ENCODE results near the gene REXO4. TPM values are rescaled to one million over a fixed set of nuclear protein-coding genes. Genes with fewer than 3 reads are reported as not detected.

Gene REXO4
- total and polyA plus RNA-seq, 2 of the 4 experiments (the other 2 are of a cell fraction): 16.1 to 21.8 TPM

- H4K5ac ChIP-seq (ENCODE audit: low read depth, low read length): no peak overlapping the region
- H3K23ac ChIP-seq (ENCODE audit: low read depth, low read length): no peak overlapping the region
- WGBS, 2 experiments (ENCODE audit: extremely low coverage in 2 of 2, insufficient read length in 1 of 2): 74% methylated on average over 3 of the region's 11 CpGs; no CpG with 5 or more reads in 1 of the 2 experiments
- no peaks in the 10 kb centered on the region for H4K20me1 ChIP-seq (ENCODE audit: insufficient read depth, low read length)
- CTCF ChIA-PET: no interaction called here
- dilution Hi-C loops (cut with HindIII; ENCODE audit: low sequenced_read_pairs, unreplicated experiment): no loop called here
- H2BK5ac ChIP-seq (ENCODE audit: low read depth, low read length, poor library complexity, severe bottlenecking): no peak overlapping the region
- H2AFZ ChIP-seq (replicated peaks; ENCODE audit: low read length, poor library complexity): no peak overlapping the region
- no peak overlapping the region for H2BK15ac ChIP-seq (ENCODE audit: low read depth, low read length)
- H3K4me3 ChIP-seq (ENCODE audit: insufficient read depth, low read depth, low read length): no peak overlapping the region
- no peaks in the 10 kb centered on the region for H3K4me1 ChIP-seq (ENCODE audit: control insufficient read depth, insufficient read depth, low read length)
- no peak overlapping the region for H2BK20ac ChIP-seq (ENCODE audit: low read depth, low read length)
- in situ Hi-C loops (cut with MboI; ENCODE audit: low sequenced_read_pairs): no loop called here
- no peak overlapping the region for H3K27ac ChIP-seq (ENCODE audit: insufficient read depth, low read length)
- no peaks in the 10 kb centered on the region for H3K9me3 ChIP-seq (ENCODE audit: control insufficient read depth, insufficient read depth, low read length)
- H3K4ac ChIP-seq (ENCODE audit: low read depth, low read length): no peak overlapping the region
- intact Hi-C loops (cut with micrococcal nuclease): no loop called here
- H3K79me1 ChIP-seq (ENCODE audit: low read depth in 1 of 2, low read length in 2 of 2): no peaks in the 10 kb centered on the region
- H2AK5ac ChIP-seq (ENCODE audit: low read depth, low read length): no peak overlapping the region
- H3K14ac ChIP-seq (replicated peaks; ENCODE audit: low read depth, low read length): no peak overlapping the region
- H3K36me3 ChIP-seq (ENCODE audit: control insufficient read depth, insufficient read depth, low read length): no peaks in the 10 kb centered on the region
- H3K27me3 ChIP-seq (ENCODE audit: control insufficient read depth, insufficient read depth, low read length): peaks cover 7% of the 10 kb centered on the region
- POLR2A ChIA-PET (ENCODE audit: unreplicated experiment): no interaction called here
- BruUV-seq (replicated peaks): no TSS peak
- H3K9me1 ChIP-seq (ENCODE audit: insufficient read depth, low read length): no peaks in the 10 kb centered on the region
- DNase-seq: no peak
- no peak overlapping the region for H4K91ac ChIP-seq (ENCODE audit: insufficient read depth, low read depth, low read length)
- ATAC-seq (ENCODE audit: low read depth): no peak
- TF ChIP-seq BHLHE40 (IDR thresholded peaks at IDR 0.05; ENCODE audit: low read depth, low read length) (no peak), RCOR1 (IDR thresholded peaks at IDR 0.05; ENCODE audit: insufficient replicate concordance, low read length) (no peak), CTCF (conservative IDR thresholded peaks at IDR 0.05; ENCODE audit: low read depth, low read length) (no peak), CHD1 (IDR thresholded peaks at IDR 0.05; ENCODE audit: low read depth, low read length) (no peak), MAZ (IDR thresholded peaks at IDR 0.05; ENCODE audit: borderline replicate concordance, low read depth, low read length) (no peak), ELK1 (IDR thresholded peaks at IDR 0.05; ENCODE audit: borderline replicate concordance, low read depth, low read length) (no peak), POLR2A (IDR thresholded peaks at IDR 0.05; ENCODE audit: low read depth, low read length) (no peak), FOS (IDR thresholded peaks at IDR 0.05; ENCODE audit: low read depth, low read length) (no peak), USF2 (IDR thresholded peaks at IDR 0.05; ENCODE audit: low read depth, low read length) (no peak), RAD21 (IDR thresholded peaks at IDR 0.05; ENCODE audit: low read length) (no peak), SMC3 (IDR thresholded peaks at IDR 0.05; ENCODE audit: low read depth, low read length) (no peak), MXI1 (IDR thresholded peaks at IDR 0.05; ENCODE audit: borderline replicate concordance, low read depth, low read length) (no peak), NFE2L2 (IDR thresholded peaks at IDR 0.05; ENCODE audit: low read depth, low read length) (no peak), CEBPB (IDR thresholded peaks at IDR 0.05; ENCODE audit: low read depth, low read length) (no peak), MAFK (IDR thresholded peaks at IDR 0.05; ENCODE audit: low read depth, low read length) (no peak), RFX5 (IDR thresholded peaks at IDR 0.05; ENCODE audit: low read depth, low read length) (no peak)
- H3K56ac ChIP-seq (ENCODE audit: extremely low read depth, insufficient read depth, low read length): no peak overlapping the region
- H2AK9ac ChIP-seq (replicated peaks; ENCODE audit: low read depth, low read length, poor library complexity): no peak overlapping the region
- H3K9ac ChIP-seq (ENCODE audit: low read depth, low read length): no peak overlapping the region
- H2BK120ac ChIP-seq (ENCODE audit: low read depth, low read length): no peak overlapping the region
- H3K4me2 ChIP-seq (ENCODE audit: low read depth, low read length): no peak overlapping the region
- H4K8ac ChIP-seq (ENCODE audit: low read depth in 2 of 2, low read length in 2 of 2): no peak overlapping the region
- H3K18ac ChIP-seq (ENCODE audit: low read depth, low read length): no peak overlapping the region
Measured at GRCh38 chr9:133433351-133433843, 15.6 kb upstream of the REXO4 start.
